NCI-H524 (cell line): ENCODE measurements around the gene WDR90.

Experiments used
- DNase-seq, 2 experiments: peaks; one replicate each; lab custom pipeline; 2025; lab: John Stamatoyannopoulos, UW

WDR90 gene

DNA sequence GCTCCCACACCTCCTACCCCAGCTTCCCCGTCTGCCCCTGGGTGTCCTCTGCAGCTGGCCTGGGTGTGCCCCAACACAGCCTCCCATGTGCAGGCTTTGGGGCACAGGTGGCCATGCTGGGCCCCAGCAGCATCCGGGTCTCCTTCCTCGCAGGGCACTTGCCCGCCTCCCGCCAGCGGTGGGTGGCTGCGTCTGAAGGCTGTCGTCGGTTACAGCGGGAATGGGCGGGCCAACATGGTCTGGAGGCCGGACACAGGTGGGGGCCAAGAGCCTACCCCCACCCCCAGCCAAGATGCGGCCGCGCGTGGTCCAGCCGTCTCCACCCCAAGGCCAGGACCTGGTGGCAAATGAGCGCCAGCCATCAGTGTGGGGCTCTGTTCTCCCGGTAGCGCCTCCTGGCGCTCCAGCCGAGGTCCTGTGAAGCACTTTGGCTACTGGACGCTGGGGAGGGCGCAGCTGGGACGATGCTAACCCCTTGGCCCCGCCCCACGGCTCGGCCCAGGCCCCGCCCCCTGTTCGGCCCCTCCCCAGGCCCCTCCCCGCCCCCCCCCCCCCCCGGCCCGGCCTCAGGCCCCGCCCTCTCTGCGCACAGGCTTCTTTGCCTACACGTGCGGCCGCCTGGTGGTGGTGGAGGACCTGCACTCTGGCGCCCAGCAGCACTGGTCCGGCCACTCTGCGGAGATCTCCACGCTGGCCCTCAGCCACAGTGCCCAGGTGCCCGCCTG, 11.5 kb downstream of the WDR90 start:
- DNase-seq: no peak

DNA sequence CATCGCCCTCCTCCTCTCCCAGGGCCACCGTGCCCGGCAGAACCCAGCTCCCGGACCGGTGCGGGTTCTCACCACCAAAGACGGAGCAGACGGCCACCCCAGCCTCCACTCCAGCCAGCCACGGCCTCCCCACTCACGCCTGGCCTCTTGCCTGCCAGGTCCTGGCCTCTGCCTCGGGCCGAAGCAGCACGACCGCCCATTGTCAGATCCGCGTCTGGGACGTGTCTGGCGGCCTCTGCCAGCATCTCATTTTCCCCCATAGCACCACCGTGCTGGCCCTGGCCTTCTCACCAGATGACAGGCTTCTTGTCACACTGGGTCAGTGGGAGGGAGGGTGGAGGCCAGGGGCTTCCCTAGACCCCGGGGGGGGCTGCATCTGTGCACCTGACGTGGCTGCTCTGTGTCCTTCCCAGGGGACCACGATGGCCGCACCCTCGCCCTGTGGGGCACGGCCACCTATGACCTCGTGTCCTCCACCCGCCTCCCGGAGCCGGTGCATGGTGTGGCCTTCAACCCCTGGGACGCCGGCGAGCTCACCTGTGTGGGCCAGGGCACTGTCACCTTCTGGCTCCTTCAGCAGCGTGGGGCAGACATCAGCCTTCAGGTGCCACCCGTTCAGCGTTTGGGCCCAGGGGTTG, 12.1 kb downstream of the WDR90 start:
- DNase-seq: no peak

DNA sequence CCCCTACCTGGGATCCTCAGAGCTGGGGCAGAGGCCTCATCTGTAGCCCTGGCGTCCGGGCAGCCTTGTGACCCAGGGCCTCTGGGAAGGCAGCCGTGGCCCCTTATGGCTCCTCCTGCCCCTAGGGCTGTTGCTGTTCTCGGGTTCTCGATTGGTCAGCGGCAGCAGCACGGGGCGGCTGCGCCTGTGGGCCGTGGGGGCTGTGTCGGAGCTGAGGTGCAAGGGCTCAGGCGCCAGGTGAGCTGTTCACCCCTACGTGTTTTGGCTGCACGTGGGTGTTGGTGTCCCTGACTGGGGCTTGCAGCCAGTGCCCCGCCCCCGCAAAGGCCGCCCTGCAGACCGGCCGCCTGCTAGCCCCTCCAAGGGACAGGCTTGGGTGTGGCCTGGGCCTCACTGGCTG, 12.9 kb downstream of the WDR90 start:
- no peak for DNase-seq

DNA sequence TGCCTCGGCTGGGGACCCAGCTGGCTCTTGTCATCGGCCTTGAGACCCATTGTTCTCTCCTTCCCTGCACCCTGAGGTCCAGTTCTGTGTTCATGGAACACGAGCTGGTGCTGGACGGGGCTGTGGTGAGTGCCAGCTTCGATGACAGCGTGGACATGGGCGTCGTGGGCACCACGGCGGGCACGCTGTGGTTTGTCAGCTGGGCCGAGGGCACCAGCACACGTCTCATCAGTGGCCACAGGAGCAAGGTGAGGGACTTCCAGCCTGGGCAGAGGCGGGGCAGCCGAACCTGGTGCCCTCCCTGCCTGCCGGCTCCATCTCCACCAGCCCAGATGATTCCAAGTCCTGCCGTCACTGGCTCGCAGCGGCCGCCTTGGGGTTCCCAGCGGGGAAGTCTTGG, 13.4 kb downstream of the WDR90 start:
- no peak for DNase-seq

DNA sequence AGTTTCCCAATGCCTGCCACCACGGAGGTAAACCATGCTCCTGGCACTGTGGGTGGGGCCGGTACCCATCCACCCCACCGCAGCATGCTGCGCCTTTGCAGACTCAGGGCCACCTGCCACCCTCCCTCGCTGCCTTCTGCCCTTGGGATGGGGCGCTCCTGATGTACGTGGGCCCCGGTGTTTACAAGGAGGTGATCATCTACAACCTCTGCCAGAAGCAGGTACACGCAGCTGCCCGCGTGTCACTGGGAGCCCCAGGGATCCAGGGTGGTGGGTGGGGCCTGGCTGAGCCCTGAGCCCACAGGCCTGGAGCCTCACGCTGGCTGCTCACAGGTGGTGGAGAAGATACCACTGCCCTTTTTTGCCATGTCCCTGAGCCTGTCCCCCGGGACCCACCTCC, 17.4 kb downstream of the WDR90 start:
- DNase-seq: no peak

DNA sequence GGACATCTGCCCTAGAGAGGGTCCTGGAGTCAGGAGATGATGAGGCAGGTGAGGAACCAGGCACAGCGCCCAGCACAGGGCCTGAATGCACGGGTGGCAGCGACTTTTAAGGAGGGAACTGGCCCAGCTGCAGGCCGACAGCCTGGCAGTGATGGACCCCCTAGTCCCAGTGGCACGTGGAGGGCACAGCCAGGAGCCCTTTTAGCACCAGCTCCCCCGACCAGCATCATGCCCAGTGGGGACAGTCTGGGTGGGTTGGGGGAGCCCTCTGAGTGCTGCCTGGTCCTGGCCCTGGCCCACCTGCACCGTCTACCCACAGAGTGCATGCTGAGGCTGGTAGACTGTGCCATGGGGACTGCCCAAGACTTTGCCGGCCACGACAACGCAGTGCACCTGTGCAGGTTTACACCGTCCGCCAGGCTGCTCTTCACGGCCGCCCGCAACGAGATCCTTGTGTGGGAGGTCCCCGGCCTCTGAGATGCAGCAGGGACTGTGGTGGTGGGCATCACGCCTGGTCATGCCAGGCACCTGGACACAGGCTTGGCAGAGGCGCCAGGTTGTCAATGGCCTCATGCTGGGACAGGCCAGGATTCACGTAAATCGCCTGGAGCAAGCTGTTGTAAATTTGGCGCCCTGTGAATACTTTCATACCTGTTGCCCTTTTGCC, 18.1 kb downstream of the WDR90 start:
- no peak for DNase-seq

DNA sequence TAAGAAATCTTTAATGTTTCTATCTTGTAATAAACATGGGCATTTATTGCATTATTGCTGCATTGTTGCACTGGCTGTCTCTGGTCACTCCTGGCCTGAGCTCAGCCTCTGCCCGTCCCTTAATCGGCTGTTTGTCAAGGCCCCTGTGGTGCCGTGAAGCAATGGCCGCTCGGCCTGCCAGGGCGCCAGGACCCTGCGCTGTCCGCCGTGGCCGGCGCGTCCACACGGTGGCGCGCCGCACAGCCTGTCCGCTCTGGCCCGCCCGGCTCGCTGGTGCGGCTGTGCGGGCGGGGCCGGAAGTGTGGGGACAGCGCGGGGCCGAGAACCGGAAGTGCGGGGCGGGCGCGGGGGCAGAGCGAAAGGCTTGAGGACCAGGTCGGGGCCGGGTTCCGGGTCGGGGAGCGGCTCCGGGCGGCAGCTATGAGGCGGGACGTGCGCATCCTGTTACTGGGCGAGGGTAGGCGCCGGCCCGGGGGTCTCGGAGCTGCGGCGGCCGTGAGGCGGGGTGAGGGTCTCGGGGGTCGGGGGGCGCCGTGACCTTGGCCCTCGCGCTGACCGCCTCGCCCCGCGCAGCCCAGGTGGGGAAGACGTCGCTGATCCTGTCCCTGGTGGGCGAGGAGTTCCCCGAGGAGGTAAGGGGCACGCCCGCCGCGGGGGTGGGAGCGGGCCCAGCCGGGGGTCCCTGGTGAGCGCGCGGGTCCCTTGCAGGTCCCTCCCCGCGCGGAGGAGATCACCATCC, 18.8 kb downstream of the WDR90 start, which contains the start of gene RHOT2:
Gene RHOT2, plus strand, starts transcription at position 353 of the 739 bp plus-strand sequence. Its CDS starts 68 bp downstream, at position 421.
- peak; percentile 85 to 92 for DNase-seq

DNA sequence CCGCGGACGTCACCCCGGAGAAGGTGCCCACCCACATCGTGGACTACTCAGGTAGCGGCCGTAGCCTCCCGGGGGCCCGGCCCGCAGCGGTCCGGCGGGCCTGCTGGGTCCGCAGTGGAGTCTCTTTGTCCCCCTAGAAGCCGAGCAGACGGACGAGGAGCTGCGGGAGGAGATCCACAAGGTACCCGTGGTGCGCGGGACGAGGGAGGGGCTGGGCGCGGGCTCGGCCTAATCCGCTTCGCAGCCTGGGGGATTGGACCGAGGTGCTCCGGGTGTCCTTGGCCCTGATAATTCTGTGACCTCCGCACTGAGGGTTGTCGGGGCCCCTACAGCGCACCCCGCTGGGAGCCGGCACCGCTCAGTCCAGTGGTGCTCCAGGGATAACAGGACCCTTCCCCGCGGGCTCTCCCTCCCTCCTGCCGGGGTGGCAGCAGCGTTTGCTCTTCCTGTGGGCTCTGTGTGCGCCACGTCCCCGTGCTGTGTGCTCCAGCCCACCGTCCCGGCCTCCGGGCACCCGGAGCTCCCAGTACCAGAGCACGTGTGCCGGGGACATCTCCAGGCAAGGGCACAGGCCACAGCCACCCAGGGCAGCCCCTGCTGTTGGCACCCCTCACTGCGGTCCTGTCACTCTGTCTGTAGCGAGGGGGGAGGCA, 19.5 kb downstream of the WDR90 start:
- no peak for DNase-seq

DNA sequence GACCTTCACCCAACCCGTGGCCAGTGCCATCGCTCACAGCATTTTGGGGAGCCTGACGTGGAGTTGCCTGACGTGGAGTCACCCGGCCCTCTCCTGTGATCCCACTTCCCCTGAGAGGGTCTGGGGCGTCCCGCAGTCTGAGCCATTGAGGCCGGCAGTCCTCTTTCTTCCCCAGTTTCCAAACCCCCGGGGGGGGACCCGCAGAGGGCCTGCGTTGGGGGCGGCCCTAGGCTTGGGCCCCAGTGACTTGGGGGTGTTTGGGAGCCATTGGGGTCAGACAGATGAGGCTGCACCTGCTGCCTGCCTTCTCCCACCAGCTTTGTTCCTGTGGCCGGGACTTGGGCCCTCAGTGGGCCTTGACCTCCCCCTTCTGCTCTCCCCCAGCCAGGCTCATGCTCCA, 20.5 kb downstream of the WDR90 start:
- no peak for DNase-seq

DNA sequence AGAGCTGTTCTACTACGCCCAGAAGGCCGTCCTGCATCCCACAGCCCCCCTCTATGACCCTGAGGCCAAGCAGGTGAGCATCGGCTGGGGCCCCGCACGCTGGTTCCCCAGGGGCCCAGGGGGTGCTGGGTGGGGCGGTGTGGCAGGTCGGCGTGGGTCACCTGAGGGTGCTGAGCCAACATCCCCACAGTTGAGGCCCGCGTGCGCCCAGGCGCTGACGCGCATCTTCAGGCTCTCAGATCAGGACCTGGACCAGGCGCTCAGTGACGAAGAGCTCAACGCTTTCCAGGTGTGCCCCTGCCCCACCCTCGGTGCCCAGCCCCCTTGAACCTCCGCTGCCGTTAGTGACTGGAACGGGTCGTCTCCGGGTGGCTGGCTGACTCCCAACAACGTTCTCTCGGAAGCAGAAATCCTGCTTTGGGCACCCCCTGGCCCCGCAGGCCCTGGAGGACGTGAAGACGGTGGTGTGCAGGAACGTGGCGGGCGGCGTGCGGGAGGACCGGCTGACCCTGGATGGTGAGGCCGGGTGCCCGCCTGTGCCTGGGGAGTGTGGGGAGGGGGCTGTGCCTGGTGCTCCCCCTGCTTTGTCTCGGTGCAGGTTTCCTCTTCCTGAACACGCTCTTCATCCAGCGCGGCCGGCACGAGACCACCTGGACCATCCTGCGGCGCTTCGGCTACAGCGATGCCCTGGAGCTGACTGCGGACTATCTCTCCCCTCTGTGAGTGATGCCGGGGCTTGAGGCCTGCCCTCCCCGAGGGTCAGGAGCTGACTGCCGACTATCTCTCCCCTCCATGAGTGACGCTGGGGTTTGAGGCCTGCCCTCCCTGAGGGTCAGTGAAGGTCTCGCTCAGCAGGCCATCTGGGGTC, 21.6 kb downstream of the WDR90 start:
- DNase-seq: no peak

DNA sequence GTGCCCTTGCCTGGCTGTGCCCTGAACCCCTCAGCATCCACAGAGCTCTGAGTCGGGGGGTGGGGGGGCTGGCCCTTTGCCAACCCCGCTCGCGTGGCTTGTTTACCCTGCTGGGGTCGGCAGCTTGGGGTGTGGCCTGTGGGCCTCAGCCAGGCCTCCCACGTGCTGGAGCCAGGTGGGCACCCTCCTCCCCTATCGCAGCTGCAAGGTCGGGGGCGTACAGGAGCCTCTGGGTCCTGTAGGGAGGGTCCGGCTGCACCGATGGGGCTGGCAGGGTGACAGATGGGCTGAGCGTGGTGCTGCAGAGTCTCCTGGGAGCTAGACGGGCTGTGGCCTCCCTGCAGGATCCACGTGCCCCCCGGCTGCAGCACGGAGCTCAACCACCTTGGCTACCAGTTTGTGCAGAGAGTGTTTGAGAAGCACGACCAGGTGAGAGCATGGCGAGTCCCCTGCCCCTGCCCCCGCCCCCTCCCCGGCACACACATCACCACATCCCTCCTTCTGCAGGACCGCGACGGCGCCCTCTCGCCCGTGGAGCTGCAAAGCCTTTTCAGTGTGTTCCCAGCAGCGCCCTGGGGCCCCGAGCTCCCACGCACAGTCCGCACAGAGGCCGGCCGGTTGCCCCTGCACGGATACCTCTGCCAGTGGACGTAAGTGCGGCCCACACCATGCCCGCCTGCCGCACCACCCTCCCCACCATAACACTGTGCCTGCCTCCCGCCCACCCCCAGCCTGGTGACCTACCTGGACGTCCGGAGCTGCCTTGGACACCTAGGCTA, 22.4 kb downstream of the WDR90 start:
- peak in 1 of 2 experiments; percentile 34 for DNase-seq

DNA sequence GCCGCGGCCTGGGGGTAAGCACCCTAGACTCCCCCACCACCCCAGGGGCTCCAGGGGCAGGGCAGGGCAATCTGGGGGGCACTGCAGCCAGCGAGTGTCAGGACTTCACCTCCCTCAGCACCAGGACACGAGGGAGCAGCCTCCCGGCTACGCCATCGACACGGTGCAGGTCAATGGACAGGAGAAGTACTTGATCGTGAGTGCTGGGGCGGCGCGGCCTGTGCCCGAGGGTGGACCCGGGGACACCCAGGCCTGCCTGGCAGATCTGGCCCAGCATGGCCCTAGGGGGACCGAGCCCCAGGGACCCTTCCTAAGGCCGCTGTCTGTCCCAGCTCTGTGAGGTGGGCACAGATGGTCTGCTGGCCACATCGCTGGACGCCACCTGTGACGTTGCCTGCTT, 23.2 kb downstream of the WDR90 start:
- no peak for DNase-seq

DNA sequence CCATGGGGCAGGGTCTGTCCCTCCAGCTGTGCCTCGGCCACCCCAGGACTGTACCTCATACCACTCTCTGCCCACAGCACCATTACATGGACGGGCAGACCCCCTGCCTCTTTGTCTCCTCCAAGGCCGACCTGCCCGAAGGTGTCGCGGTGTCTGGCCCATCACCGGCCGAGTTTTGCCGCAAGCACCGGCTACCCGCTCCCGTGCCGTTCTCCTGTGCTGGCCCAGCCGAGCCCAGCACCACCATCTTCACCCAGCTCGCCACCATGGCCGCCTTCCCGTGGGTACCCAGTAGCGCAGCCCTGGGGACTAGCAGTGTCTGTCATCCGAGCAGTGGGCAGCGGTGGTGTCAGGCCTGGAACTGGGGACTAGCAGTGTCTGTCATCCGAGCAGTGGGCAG, 23.7 kb downstream of the WDR90 start:
- no peak for DNase-seq

DNA sequence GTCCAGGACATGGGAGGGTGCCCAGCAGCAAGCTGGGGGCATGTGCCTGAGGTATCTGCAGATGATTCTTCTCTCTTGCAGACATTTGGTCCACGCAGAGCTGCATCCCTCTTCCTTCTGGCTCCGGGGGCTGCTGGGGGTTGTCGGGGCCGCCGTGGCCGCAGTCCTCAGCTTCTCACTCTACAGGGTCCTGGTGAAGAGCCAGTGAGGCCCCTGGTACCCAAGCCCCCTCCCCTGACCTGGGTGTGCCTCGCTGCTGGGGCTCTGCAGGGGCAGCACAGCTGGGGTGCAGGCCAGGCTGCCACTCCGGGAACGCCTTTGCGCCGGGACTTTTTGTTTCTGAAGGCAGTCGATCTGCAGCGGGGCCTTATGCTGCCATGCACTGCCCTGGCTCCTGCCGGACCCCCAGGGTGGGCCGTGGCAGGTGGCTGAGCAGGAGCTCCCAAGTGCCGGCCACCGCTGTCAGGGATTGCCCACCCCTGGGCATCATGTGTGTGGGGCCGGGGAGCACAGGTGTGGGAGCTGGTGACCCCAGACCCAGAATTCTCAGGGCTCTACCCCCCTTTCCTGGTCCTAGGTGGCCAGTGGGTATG, 24.3 kb downstream of the WDR90 start:
- no peak for DNase-seq

DNA sequence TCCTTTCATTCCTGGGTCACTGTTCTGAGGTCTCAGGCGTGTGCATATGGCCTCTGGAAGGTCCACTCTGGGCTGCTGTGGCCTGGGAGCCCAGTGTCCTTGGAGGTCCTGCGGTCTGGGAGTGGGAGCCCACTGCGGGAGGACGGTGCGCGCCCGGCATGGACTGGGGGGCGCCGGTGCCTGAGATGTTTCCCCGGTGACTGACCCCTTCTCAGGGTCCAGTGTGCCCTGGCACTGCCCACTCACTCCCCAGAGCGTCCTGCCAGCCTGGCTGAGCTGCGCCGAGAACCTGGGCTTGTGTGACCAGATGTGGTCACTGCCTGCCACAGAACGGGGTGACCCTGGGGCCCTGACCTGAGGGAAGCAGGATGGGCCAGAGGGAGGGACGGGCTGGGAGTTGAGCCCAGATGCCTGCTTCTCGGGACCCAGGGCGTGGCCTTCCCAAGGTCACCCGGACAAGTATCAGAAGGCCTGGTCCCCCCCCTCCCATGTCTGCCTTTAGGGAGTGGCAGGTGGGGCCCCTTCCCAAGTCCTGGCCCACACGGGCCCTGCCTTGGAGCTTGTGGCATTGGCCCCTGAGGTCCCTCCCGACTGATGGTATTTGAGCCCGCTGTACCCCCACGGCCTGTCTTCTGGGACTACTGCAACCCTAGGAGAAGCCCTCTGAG, 25.2 kb downstream of the WDR90 start:
- DNase-seq: no peak

DNA sequence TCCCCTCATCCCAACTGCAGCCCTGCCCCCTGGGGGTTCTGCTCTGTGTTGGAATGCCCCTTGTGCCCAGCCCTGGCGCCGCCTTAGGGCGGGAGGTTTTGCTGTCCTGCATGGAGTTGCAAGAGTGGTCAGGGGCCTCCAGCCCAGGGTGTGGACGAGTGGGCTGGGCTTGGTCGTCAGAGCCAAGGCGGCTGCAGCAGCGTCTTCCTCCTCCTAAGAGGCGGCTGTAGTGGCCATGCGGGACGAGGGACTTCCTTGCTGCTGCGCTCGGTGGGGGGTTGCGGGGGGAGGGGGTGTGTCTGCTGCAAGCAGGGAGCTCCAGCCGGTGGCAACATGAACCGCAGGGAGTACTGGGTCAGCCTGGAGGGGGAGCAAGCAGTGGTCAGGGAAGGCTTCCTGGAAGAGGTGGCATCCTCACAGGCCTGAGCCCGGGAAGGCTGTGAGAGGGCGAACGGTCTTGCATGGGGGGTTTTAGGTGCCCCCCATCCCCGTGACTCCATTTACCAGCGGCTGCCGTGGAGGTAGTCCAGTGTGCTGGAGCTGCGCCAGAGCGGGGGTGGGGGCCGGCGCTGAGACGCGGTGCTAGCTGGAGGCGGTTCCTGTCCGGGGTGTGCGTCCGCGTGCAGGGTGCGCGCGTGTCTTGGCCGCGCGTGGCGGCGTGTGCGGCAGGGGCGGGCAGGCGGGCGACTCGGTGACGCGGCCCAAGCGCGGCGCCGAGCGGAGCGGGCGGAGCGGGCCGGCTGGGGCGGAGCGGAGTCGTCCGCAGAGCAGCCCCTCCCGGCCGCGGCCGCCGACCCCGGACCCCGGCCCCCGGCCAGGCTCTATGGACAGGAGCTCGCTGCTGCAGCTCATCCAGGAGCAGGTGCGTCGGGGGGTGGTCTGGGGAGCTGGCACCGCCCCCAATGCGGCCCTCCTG, 26.1 kb downstream of the WDR90 start, which contains the start of gene RHBDL1:
Gene RHBDL1, plus strand, starts transcription at position 704 of the 916 bp plus-strand sequence. Its CDS starts 120 bp downstream, at position 824.
- DNase-seq: peak in 1 of 2 experiments; percentile 50

DNA sequence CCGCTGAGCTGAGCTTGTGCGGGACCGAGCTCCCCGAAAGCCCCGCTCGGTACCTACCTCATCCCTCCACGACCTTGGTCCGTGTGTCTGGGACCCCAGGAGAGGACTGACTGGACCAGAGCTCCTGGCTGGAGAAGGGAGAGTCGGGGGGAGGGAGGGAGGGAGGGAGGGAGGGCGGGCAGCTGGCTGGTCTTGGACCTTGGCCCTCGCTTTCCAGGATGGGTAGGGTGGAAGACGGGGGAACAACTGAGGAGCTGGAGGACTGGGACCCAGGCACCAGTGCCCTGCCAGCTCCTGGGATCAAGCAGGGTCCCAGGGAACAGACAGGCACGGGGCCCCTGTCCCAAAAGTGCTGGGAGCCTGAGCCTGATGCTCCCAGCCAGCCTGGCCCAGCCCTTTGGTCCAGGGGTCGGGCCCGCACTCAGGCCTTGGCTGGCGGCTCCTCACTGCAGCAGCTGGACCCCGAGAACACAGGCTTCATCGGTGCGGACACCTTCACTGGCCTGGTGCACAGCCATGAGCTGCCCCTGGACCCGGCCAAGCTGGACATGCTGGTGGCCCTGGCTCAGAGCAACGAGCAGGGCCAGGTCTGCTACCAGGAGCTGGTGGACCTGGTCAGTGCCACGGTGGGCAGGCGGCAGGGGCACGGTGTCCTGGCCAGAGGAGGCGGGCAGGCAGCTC, 26.9 kb downstream of the WDR90 start:
- no peak for DNase-seq

DNA sequence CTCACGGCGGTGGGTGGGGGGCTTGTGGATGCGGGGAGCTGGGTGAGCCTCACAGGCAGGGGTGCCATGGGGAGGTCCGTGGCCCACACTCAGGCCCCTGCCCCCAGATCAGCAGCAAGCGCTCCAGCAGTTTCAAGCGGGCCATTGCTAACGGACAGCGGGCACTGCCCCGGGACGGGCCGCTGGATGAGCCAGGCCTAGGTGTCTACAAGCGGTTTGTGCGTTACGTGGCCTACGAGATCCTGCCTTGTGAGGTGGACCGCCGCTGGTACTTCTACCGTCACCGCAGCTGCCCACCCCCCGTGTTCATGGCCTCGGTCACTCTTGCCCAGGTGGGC, 27.4 kb downstream of the WDR90 start:
- DNase-seq: no peak
